WTC11 (cell line): ENCODE results near the gene RUVBL1. TPM values are rescaled to one million over a fixed set of nuclear protein-coding genes. Genes with fewer than 3 reads are reported as not detected.

Experiments used
- ATAC-seq: fragments of 200-7000 bp; cut with Tn5 transposase; 2 replicates; pipeline ENCODE4 v1.10.0; 2021; ENCODE audit warnings: mild to moderate bottlenecking, moderate library complexity
- CTCF ChIA-PET: fragments of 300-600 bp; sonication (Branson Sonifier 250); formaldehyde crosslinking; loops from one replicate; lab custom pipeline; 2021; ENCODE audit warnings: antibody characterized with exemption; lab: Charles Lee
- POLR2A ChIA-PET: fragments of 350-600 bp; sonication (Branson Sonifier 250); formaldehyde crosslinking; loops from one replicate; lab custom pipeline; 2021; ENCODE audit warnings: antibody characterized with exemption; lab: Charles Lee
- DNase-seq: peaks from one replicate; pipeline ENCODE4 v3.0.0; 2021; ENCODE audit warnings: low spot score
- H3K27ac Mint-ChIP-seq: 2 replicates; pipeline ENCODE4 v1.8.0; 2021; ENCODE audit warnings: mixed read lengths
- H3K27me3 Mint-ChIP-seq: 2 replicates; pipeline ENCODE4 v1.8.0; 2021; ENCODE audit warnings: low read depth, mild to moderate bottlenecking, moderate library complexity, mixed read lengths
- H3K36me3 Mint-ChIP-seq: 2 replicates; pipeline ENCODE4 v1.8.0; 2021; ENCODE audit warnings: mixed read lengths
- H3K4me1 Mint-ChIP-seq: 2 replicates; pipeline ENCODE4 v1.8.0; 2022; ENCODE audit warnings: mixed read lengths
- H3K4me3 Mint-ChIP-seq: 2 replicates; pipeline ENCODE4 v1.8.0; 2021; ENCODE audit warnings: mild to moderate bottlenecking, moderate library complexity, mixed read lengths
- H3K9me3 Mint-ChIP-seq: 2 replicates; pipeline ENCODE4 v1.8.0; 2021; ENCODE audit warnings: mixed read lengths
- ARID4B ChIP-seq: sonication (generic); formaldehyde crosslinking; IDR thresholded peaks from 2 replicates; pipeline ENCODE4 v1.8.0; 2023; ENCODE audit warnings: missing genetic modification reagents, mild to moderate bottlenecking, borderline replicate concordance
- FOXP4 ChIP-seq: sonication (generic); formaldehyde crosslinking; IDR thresholded peaks from 2 replicates; pipeline ENCODE4 v1.8.0; 2022; ENCODE audit warnings: mild to moderate bottlenecking, missing genetic modification reagents
- IRF2 ChIP-seq: sonication (generic); formaldehyde crosslinking; IDR thresholded peaks from 2 replicates; pipeline ENCODE4 v1.8.0; 2022; ENCODE audit warnings: low read depth, missing genetic modification reagents, borderline replicate concordance
- MAX ChIP-seq: sonication (generic); formaldehyde crosslinking; IDR thresholded peaks from 2 replicates; pipeline ENCODE4 v1.8.0; 2022; ENCODE audit warnings: mild to moderate bottlenecking, missing genetic modification reagents
- PREB ChIP-seq: sonication (generic); formaldehyde crosslinking; IDR thresholded peaks from 2 replicates; pipeline ENCODE4 v1.8.1; 2022; ENCODE audit warnings: mild to moderate bottlenecking, missing genetic modification reagents, moderate library complexity, borderline replicate concordance
- USF1 ChIP-seq: sonication (generic); formaldehyde crosslinking; IDR thresholded peaks from 2 replicates; pipeline ENCODE4 v1.8.0; 2022; ENCODE audit warnings: mild to moderate bottlenecking, missing genetic modification reagents
- ZNF281 ChIP-seq: sonication (generic); formaldehyde crosslinking; IDR thresholded peaks from 2 replicates; pipeline ENCODE4 v1.8.0; 2023; ENCODE audit warnings: mild to moderate bottlenecking, missing genetic modification reagents
- ZNF423 ChIP-seq: fragments of 250-450 bp; sonication (Bioruptor Pico); IDR thresholded peaks from 2 replicates; pipeline ENCODE4 v2.1.2; 2022; ENCODE audit warnings: mild to moderate bottlenecking, moderate library complexity
- total RNA-seq: library from RNA; stranded (reverse); gene quantifications from 3 replicates; pipeline ENCODE4 v1.2.3, GENCODE V29; 2021
- TF ChIP-seq, protein P1 (sequence below): sonication (generic); formaldehyde crosslinking; IDR thresholded peaks from 2 replicates; pipeline ENCODE4 v1.8.1; 2023; ENCODE audit warnings: mild to moderate bottlenecking, missing genetic modification reagents

The RUVBL1 gene
- total RNA-seq, 1 experiment from 2014 or later, result 118 TPM

DNA sequence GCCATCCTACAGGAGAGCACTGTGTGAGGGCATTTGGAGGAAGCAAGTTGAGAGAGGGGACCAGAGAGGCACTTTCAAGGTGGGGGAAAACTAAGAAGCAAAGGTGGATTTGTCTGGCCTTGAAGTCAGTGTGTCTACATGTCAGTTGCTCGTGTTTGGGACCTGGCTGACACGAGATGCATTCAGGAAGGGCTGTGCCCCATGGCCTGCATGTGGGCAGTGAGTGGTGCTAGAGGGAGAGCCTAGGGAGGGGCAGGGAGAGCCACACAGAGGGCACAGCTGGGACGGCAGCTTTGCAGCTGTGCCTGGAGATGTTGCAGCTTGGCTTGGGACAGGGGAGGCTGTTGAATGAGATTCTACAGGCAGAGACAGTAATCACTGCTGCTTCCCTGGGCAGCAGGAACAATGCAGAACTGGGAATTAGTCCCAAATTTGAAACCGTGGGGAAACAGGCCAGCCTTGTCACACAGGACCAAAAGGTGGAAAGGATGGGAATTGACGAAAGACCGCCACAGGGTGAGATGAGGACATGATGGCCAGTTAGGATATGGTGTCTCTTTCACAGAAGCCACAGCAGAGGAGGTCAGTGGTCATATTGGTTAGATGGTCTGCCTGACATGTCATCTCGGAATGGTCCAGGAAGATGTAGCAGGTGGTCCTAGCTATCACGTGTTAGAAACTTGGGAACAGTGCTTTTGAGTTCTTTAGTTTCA is 61.4 kb downstream of the RUVBL1 start (continued):
- TF ChIP-seq ARID4B (CRISPR knock-in tag), result no peak
- TF ChIP-seq, protein P1, sequence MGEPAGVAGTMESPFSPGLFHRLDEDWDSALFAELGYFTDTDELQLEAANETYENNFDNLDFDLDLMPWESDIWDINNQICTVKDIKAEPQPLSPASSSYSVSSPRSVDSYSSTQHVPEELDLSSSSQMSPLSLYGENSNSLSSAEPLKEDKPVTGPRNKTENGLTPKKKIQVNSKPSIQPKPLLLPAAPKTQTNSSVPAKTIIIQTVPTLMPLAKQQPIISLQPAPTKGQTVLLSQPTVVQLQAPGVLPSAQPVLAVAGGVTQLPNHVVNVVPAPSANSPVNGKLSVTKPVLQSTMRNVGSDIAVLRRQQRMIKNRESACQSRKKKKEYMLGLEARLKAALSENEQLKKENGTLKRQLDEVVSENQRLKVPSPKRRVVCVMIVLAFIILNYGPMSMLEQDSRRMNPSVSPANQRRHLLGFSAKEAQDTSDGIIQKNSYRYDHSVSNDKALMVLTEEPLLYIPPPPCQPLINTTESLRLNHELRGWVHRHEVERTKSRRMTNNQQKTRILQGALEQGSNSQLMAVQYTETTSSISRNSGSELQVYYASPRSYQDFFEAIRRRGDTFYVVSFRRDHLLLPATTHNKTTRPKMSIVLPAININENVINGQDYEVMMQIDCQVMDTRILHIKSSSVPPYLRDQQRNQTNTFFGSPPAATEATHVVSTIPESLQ (CRISPR knock-in tag), result no peak
- TF ChIP-seq ZNF423 (CRISPR knock-in tag), result no peak
- no peak for TF ChIP-seq MAX

GRCh38 chr3:128060473-128061381 is 62.9 kb downstream of the RUVBL1 start:
- no peak overlapping the region for H3K27ac Mint-ChIP-seq
- ATAC-seq (no peak), DNase-seq (no peak)
- no peaks in the 10 kb centered on the region for H3K27me3 Mint-ChIP-seq
- peaks cover 4% of the 10 kb centered on the region; the same call in 1 of the 2 replicates for H3K4me1 Mint-ChIP-seq
- H3K36me3 Mint-ChIP-seq, result peaks cover 88% of the 10 kb centered on the region
- ChIA-PET POLR2A (no interaction called here), CTCF (no interaction called here)
- no peaks in the 10 kb centered on the region for H3K9me3 Mint-ChIP-seq
- no peak overlapping the region for H3K4me3 Mint-ChIP-seq
- no peak for TF ChIP-seq IRF2 (CRISPR knock-in tag)
- TF ChIP-seq PREB (CRISPR knock-in tag), result no peak

GRCh38 chr3:128056258-128056657 is 67.4 kb downstream of the RUVBL1 start:
- ChIA-PET POLR2A (no interaction called here), CTCF (interaction anchor here (1.9 kb wide), 1 partner anchor 12 kb away, joined by 7 read pairs; no protein-coding TSS in a partner anchor)
- no peak for DNase-seq
- H3K27me3 Mint-ChIP-seq, result no peaks in the 10 kb centered on the region
- H3K36me3 Mint-ChIP-seq, result peaks cover 73% of the 10 kb centered on the region
- no peak overlapping the region for H3K4me3 Mint-ChIP-seq
- H3K4me1 Mint-ChIP-seq, result peaks cover 24% of the 10 kb centered on the region
- H3K27ac Mint-ChIP-seq, result no peak overlapping the region
- TF ChIP-seq USF1 (no peak), FOXP4 (CRISPR knock-in tag) (no peak), ZNF281 (no peak)
- H3K9me3 Mint-ChIP-seq, result no peaks in the 10 kb centered on the region
- ATAC-seq, result no peak
